Left renal pelvis (tissue), 4 donors: ENCODE data around the gene CMIP. TPM values are rescaled to one million over a fixed set of nuclear protein-coding genes. Genes with fewer than 3 reads are reported as not detected.
"Not testable (repeated sequence)": the region's sequence is repeated elsewhere in the genome, so short reads cannot be mapped to it uniquely, and the experiment has no call there.

Source experiments
- DNase-seq, 4 donors: peaks; one replicate each; pipeline ENCODE4 v3.0.0-alpha.2; 2013; ENCODE audit warnings: low read depth in 4 of 4, low spot score in 3 of 4
- polyA plus RNA-seq, 4 donors: library from polyadenylated mRNA; unstranded; fragments of 120-200 nt; gene quantifications; one replicate each; pipeline ENCODE4 v1.2.1, GENCODE V29; 2013; ENCODE audit not compliant: insufficient read length in 4 of 4

Gene CMIP
- polyA plus RNA-seq, 4 donors: 24.0 to 48.3 (median 42.0) TPM

DNA sequence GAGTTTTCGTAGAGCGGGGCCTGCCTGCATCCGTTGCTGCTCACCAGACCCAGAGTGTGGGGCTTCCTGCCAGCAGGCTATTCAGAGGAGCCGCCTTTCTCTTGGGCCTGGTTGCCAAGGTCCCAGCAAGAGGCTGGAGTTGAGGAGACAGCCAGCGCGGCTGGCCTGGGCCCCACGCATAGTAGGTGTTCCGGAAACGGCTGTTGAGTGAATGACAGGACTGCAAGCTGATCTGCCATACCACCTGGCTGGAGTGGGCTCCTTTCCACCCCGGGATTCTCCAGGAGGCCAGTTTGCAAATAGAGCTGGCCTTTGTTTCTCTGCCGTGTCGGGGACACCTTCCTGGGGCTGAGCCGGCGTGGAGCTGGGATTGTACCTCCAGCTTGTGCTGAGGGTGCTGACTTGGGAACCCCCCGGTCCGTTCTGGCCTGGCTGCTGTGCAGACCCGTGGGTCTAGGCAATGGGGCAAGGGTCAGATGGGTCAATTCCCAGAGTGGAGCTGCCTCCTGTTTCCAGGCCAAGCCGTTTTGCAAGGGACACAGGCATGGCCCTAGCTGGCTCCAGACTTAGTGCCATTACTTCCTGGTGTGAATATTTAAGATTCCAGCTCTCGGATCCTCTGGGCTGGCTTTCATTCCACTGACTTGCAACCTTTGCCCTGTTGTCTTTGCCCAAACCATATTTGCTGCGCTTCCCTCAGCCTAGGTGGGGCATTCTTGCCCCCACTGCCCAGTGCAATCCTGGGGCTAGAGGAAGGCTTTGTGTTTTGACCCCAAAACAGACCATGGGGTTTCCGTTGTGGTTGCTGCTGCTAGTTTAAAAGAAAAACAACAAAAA lies 68.8 kb downstream of the CMIP start:
- no peak for DNase-seq

DNA sequence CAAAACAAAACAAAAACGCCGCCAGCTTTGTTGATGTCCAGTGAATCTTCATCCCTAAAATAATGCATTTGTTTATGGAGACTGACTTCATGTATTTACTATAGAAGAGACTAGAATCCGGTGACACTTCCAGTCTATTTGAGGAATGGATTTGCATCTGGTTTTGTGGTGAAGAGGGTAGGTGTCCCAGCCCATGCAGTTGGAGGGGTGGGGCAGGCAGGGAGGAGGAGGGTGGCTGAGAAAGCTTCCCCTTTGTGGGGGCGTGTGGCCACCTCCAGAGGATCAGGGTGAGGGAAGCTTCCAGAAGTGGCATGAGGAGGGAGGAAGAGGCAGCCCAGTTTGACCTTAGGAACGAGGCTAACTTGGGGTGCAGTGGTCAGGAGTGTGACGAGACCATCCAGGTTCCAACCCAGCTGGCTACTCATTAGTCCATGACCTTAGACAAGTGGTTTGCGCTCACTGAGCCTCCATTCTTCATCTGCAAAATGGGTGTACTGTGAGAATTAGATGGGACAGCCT lies 69.5 kb downstream of the CMIP start:
- no peak for DNase-seq

DNA sequence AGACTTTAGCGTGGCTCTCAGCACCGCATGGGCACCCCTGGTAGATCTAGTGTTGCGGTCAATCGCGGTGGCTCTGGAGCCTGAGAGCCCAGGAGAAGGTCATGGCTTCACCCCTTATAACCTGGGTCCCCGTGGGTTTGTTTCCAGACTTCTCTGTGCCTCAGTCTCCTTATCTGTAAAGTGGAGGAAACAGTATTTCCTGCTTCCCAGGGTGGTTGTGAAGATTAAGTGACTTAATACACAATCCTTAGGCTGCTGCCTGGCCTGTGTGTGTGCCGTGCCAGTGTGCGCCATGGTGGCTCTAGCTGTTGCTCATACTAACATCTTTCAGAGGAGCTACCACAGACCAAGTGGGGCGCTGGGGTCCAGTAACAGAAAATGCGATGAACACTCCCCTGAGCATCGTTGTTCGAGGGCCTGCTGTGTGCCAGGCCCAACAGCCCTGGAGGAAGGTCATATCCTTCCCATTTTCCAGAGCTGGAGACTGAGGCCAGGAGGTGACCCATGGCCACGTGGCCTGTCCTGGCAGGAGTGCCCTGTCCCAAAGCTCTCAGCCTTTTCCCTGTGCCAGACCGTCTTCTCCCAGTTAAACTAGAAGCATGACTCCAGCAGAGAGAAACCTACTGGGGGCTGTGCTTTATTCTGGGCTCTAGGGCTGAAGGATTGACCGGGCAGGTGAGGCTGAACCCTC lies 70.1 kb downstream of the CMIP start:
- no peak for DNase-seq

DNA sequence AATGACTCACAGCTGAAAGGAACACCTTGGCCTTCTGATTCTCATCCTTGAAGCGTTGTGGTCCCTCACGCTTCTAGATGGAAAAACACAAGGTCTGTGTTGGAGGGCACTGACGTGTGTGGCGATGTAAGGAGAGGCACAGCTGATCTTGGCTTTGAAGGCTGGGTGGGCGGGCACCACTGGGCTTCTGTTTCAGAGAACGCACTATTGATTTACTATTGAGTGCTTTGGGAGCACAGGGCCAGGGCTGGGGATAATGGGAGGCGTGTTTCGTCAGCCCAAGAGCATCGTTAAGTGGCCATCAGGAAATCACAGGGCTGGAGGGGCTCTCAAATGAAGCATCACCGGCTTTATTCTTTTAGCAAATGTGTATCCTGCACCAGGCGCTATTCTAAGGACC lies 70.7 kb downstream of the CMIP start:
- no peak for DNase-seq

GRCh38 chr16:81515721-81516120 lies 71.1 kb downstream of the CMIP start:
- DNase-seq: no peak

- DNase-seq: no peak
These were observed 72.0 kb downstream of the CMIP start for GRCh38 chr16:81516478-81517149.

GRCh38 chr16:81517150-81517499 lies 72.5 kb downstream of the CMIP start:
- DNase-seq: no peak

GRCh38 chr16:81517629-81518438 lies 73.2 kb downstream of the CMIP start:
- DNase-seq: no peak

GRCh38 chr16:81518439-81518757 lies 73.8 kb downstream of the CMIP start:
- DNase-seq: no peak

GRCh38 chr16:81519301-81520150 lies 74.9 kb downstream of the CMIP start:
- DNase-seq: no peak

DNA sequence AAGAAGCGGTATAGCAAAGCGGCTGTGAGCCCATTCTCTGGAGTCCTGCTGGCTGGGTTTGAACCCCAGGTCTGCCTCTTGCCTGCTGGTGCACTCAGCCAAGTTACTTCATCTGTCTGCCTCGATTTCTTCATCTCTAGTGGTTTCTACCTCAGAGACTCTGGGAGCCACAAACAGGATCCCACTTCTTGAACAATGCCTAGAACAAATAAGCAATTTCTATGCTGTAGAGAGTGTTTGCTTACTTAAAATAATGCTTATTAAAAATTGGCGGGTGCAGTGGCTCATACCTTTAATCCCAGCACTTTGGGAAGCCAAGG lies 75.5 kb downstream of the CMIP start:
- no peak for DNase-seq

DNA sequence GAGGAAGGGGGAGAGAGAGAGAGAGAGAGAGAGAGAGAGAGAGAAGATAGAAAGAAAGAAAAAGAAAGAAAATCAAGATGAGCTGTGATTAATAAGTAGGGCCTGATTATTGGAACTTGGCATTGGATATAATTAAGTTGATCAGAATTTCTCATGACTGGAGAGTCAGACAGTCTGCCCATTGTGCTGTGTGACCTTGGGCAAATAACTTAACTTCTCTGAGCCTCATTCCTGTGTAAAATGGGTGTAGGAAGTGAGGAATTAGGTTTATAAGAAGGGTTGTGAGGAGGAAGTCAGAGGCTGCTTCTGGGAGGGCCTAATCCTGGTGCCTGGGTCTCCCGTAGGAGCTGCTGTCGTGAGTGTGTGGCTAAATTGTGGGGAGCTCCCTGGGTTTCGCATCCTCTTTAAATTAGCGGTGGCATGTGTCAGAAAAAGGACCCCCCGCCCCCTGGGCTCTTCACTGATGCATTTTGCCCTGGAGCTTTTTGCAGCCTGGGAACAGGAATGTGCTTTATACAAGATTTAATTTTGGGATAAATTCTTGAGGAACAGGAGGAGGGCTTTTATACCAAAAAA lies 76.0 kb downstream of the CMIP start:
- DNase-seq: no peak

- no peak for DNase-seq
These were observed 76.6 kb downstream of the CMIP start for GRCh38 chr16:81521141-81521626.

DNA sequence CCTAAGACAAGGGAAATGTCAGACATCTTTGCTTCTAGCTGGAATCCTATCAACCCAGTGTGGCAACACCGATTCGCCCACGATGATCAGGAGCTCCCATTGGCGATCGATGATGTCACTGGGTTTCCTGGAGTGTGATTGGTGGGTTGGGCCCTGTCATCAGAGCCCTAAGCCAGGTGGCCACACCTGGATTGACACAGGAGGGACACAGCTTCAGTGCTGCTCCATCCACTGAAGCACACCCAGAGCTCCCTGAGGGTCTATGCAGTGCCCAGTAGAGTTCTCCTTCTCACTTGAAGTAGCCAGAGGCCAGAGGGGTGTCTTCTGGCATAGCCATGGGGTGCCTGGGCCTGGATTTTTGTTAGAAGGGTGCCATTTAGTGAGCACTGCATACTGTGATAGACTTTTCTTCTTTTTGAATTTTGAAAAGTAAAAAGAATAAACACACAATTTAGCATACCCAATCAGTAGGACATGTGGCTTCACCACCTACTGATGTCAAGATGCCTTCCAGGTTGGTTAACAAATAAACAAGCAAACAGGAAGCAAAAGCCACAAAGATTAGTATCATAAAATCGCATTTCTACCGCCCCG lies 77.6 kb downstream of the CMIP start:
- DNase-seq: no peak

- DNase-seq: not testable (repeated sequence)
These were observed 78.2 kb downstream of the CMIP start for GRCh38 chr16:81522851-81523250.

- DNase-seq: no peak
These were observed 78.9 kb downstream of the CMIP start for GRCh38 chr16:81523387-81524115.

DNA sequence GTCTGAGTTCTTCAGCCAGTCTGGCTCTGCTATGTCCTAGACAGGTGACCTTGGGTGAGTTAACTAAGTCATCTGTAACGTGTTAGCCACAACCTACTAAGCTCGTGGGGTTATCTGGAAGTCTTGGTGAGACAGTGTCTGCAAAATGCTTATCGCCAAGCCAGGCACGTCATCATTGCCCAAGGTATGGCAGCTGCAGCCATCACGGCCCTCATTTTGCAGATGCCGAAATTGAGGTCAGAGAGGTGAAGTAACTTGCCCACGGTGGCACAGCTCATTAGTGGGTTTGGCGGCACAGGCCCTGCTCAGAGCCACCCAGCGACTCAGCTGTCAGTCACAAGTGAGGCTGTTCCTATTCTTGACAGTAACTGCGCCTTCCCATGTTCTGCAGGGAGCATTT lies 79.8 kb downstream of the CMIP start:
- no peak for DNase-seq

- DNase-seq: not testable (repeated sequence)
These were observed 80.3 kb downstream of the CMIP start for GRCh38 chr16:81524885-81525284.
